GM23338 (cell line): ENCODE results near the gene WEE2. TPM values are rescaled to one million over a fixed set of nuclear protein-coding genes. Genes with fewer than 3 reads are reported as not detected.

ENCODE experiments used
- ATAC-seq: fragments of 200-7000 bp; cut with Tn5 transposase; 3 replicates; pipeline ENCODE4 v1.9.1; 2020
- DNase-seq: peaks from one replicate; pipeline ENCODE4 v3.0.0-alpha.2; 2015; ENCODE audit warnings: low spot score
- H2AFZ ChIP-seq: fragments of 200-600 bp; sonication (generic); 2 replicates; pipeline ENCODE4 v1.8.0; 2016; ENCODE audit warnings: antibody characterized with exemption, mild to moderate bottlenecking, moderate library complexity
- H3F3A ChIP-seq: fragments of 200-600 bp; sonication (generic); replicated peaks from 2 replicates; pipeline ENCODE4 v1.8.0; 2017; ENCODE audit warnings: antibody characterized with exemption, mixed run types, low read depth
- H3K27ac ChIP-seq: fragments of 200-600 bp; sonication (generic); 2 replicates; pipeline ENCODE4 v1.6.1; 2016; ENCODE audit warnings: low read depth
- H3K27me3 ChIP-seq: fragments of 200-600 bp; sonication (generic); 2 replicates; pipeline ENCODE4 v1.8.0; 2016; ENCODE audit warnings: mild to moderate bottlenecking, mixed run types, moderate library complexity; ENCODE audit not compliant: insufficient read depth
- H3K36me3 ChIP-seq: fragments of 200-600 bp; sonication (generic); 2 replicates; pipeline ENCODE4 v1.8.0; 2016; ENCODE audit warnings: mild to moderate bottlenecking; ENCODE audit not compliant: insufficient read depth
- H3K4me1 ChIP-seq: fragments of 200-600 bp; sonication (generic); 2 replicates; pipeline ENCODE4 v1.8.0; 2016; ENCODE audit warnings: mild to moderate bottlenecking, moderate library complexity; ENCODE audit not compliant: insufficient read depth
- H3K4me2 ChIP-seq: fragments of 200-600 bp; sonication (generic); 2 replicates; pipeline ENCODE4 v1.7.1; 2017; ENCODE audit warnings: mixed run types
- H3K4me3 ChIP-seq: fragments of 200-600 bp; sonication (generic); 2 replicates; pipeline ENCODE4 v1.6.1; 2016; ENCODE audit warnings: mixed run types
- H3K79me2 ChIP-seq: fragments of 200-600 bp; sonication (generic); replicated peaks from 2 replicates; pipeline ENCODE4 v1.8.0; 2017; ENCODE audit warnings: mild to moderate bottlenecking; ENCODE audit not compliant: insufficient read depth
- H3K9me2 ChIP-seq: fragments of 200-600 bp; sonication (generic); 2 replicates; pipeline ENCODE4 v1.8.0; 2017; ENCODE audit not compliant: insufficient read depth
- H4K20me1 ChIP-seq: fragments of 200-600 bp; sonication (generic); replicated peaks from 2 replicates; pipeline ENCODE4 v1.8.0; 2017; ENCODE audit warnings: mild to moderate bottlenecking; ENCODE audit not compliant: insufficient read depth
- H3K27ac Mint-ChIP-seq: 2 replicates; pipeline ENCODE4 v1.8.0; 2020; ENCODE audit warnings: inconsistent platforms, mild to moderate bottlenecking, moderate library complexity, mixed read lengths
- H3K27me3 Mint-ChIP-seq: 3 replicates; pipeline ENCODE4 v1.8.0; 2022; ENCODE audit warnings: low read depth, mild to moderate bottlenecking, moderate library complexity, mixed read lengths, inconsistent platforms; ENCODE audit not compliant: insufficient read depth, poor library complexity
- H3K36me3 Mint-ChIP-seq: 3 replicates; pipeline ENCODE4 v1.8.0; 2021; ENCODE audit warnings: low read depth, mild to moderate bottlenecking, inconsistent platforms, moderate library complexity, mixed read lengths
- H3K4me1 Mint-ChIP-seq: 3 replicates; pipeline ENCODE4 v1.8.0; 2020; ENCODE audit warnings: mild to moderate bottlenecking, inconsistent platforms, mixed read lengths
- H3K4me3 Mint-ChIP-seq: 3 replicates; pipeline ENCODE4 v1.8.0; 2021; ENCODE audit warnings: moderate library complexity, mild to moderate bottlenecking, inconsistent platforms, mixed read lengths
- H3K9me3 Mint-ChIP-seq: 3 replicates; pipeline ENCODE4 v1.8.0; 2020; ENCODE audit warnings: moderate library complexity, mild to moderate bottlenecking, inconsistent platforms, mixed read lengths
- CREB1 ChIP-seq: fragments of 250-450 bp; sonication (Bioruptor Pico); IDR thresholded peaks from 2 replicates; pipeline ENCODE4 v1.5.0; 2020; ENCODE audit warnings: low read depth, mild to moderate bottlenecking, moderate library complexity
- CTCF ChIP-seq, 2 experiments: fragments of 200-600 bp in 1 of 2; sonication (generic) in 1 of 2; conservative IDR thresholded peaks; 2 replicates each; pipeline versions ENCODE4 v1.5.1 to v1.6.1; 2016 to 2017; ENCODE audit warnings: antibody characterized with exemption in 2 of 2, low read depth in 2 of 2, mild to moderate bottlenecking in 2 of 2, moderate library complexity in 1 of 2
- ETS1 ChIP-seq: IDR thresholded peaks from 2 replicates; pipeline ENCODE4 v1.6.1; 2016; ENCODE audit warnings: antibody characterized with exemption
- EZH2 ChIP-seq: fragments of 200-600 bp; sonication (generic); IDR thresholded peaks from one replicate; pipeline ENCODE4 v1.8.0; 2017; ENCODE audit warnings: antibody characterized with exemption, mild to moderate bottlenecking, low read depth; ENCODE audit not compliant: unreplicated experiment
- EZH2phosphoT487 ChIP-seq: fragments of 200-600 bp; sonication (generic); IDR thresholded peaks from one replicate; pipeline ENCODE4 v1.8.1; 2018; ENCODE audit warnings: antibody characterized with exemption; ENCODE audit not compliant: unreplicated experiment
- JUNB ChIP-seq: IDR thresholded peaks from one replicate; pipeline ENCODE4 v1.6.1; 2016; ENCODE audit warnings: antibody characterized with exemption; ENCODE audit not compliant: unreplicated experiment
- NANOG ChIP-seq: IDR thresholded peaks from 2 replicates; pipeline ENCODE4 v1.6.1; 2016; ENCODE audit warnings: antibody characterized with exemption, borderline replicate concordance
- STAT1 ChIP-seq: IDR thresholded peaks from one replicate; pipeline ENCODE4 v1.6.1; 2016; ENCODE audit warnings: antibody characterized with exemption; ENCODE audit not compliant: unreplicated experiment
- ZNF114 ChIP-seq: fragments of 250-450 bp; sonication (Bioruptor Pico); IDR thresholded peaks from 2 replicates; pipeline ENCODE4 v1.5.0; 2020; ENCODE audit warnings: mild to moderate bottlenecking, moderate library complexity
- ZNF462 ChIP-seq: fragments of 250-450 bp; sonication (Bioruptor Pico); IDR thresholded peaks from 2 replicates; pipeline ENCODE4 v1.5.0; 2020; ENCODE audit warnings: mild to moderate bottlenecking, moderate library complexity
- polyA plus RNA-seq: library from polyadenylated mRNA; unstranded; fragments of >200 nt; fragmentation: Nextera tagmentation; extraction: Ambion mirVana; gene quantifications from 2 replicates; pipeline ENCODE4 v1.2.1, GENCODE V29; 2016
- total RNA-seq: library from RNA; depleted of rRNA; stranded (reverse); fragments of >200 nt; shearing (Covaris generic); gene quantifications from 2 replicates; pipeline ENCODE4 v1.2.3, GENCODE V29; 2014

WEE2 gene
- total and polyA plus RNA-seq, 2 experiments from 2014 or later = not detected

- H4K20me1 ChIP-seq = no peaks in the 10 kb centered on the region
- peaks cover 39% of the 10 kb centered on the region for H3K36me3 Mint-ChIP-seq
- no peak for ATAC-seq
- no peak for DNase-seq
- no peaks in the 10 kb centered on the region for H3F3A ChIP-seq
- peaks cover 7% of the 10 kb centered on the region for H3K27me3 Mint-ChIP-seq
- no peak overlapping the region for H3K27ac Mint-ChIP-seq
- no peaks in the 10 kb centered on the region for H3K4me1 Mint-ChIP-seq
- H3K36me3 ChIP-seq = peaks cover 24% of the 10 kb centered on the region
- H3K9me2 ChIP-seq = no peaks in the 10 kb centered on the region
- H3K9me3 Mint-ChIP-seq = no peaks in the 10 kb centered on the region
- H3K4me3 Mint-ChIP-seq = no peak overlapping the region
- TF ChIP-seq STAT1 (no peak), JUNB (no peak)
- no peaks in the 10 kb centered on the region for H3K27me3 ChIP-seq
- H2AFZ ChIP-seq = no peak overlapping the region
- no peak overlapping the region for H3K4me2 ChIP-seq
- no peaks in the 10 kb centered on the region for H3K4me1 ChIP-seq
- no peaks in the 10 kb centered on the region for H3K79me2 ChIP-seq
- H3K4me3 ChIP-seq = no peak overlapping the region
- no peak overlapping the region for H3K27ac ChIP-seq
These were observed 42.7 kb upstream of the WEE2 start for GRCh38 chr7:141665208-141666035.

DNA sequence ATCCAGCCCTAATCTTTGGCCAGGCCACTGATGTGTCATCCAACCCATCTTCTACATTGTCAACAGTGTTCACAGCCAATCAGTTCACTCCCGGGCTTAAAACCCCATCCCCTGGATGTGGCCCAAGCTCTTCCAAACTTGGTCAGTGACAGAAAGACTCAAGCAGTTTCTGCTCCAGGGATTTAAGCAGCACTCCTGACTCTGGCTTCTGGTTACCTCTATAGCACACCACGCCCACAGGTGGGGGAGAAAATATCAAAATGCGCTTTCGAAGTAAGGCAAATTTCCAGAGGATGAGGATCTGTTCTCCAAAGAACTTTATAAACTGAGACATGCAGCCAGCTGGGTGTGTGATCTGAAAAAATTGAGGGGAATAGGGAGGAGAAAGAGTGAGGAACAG, 42.1 kb upstream of the WEE2 start:
- Mint-ChIP-seq H3K9me3 (no peaks in the 10 kb centered on the region), H3K27ac (no peak overlapping the region), H3K27me3 (peaks cover 7% of the 10 kb centered on the region), H3K36me3 (peaks cover 44% of the 10 kb centered on the region), H3K4me3 (no peak overlapping the region), H3K4me1 (no peaks in the 10 kb centered on the region)
- H2AFZ ChIP-seq = no peak overlapping the region
- no peak overlapping the region for H3K27ac ChIP-seq
- peaks cover 24% of the 10 kb centered on the region for H3K36me3 ChIP-seq
- H3K9me2 ChIP-seq = no peaks in the 10 kb centered on the region
- no peaks in the 10 kb centered on the region for H3K79me2 ChIP-seq
- no peak overlapping the region for H3K4me2 ChIP-seq
- no peak overlapping the region for H3K4me3 ChIP-seq
- H3K27me3 ChIP-seq = no peaks in the 10 kb centered on the region
- ATAC-seq (no peak), DNase-seq (no peak)
- H3K4me1 ChIP-seq = no peaks in the 10 kb centered on the region
- no peaks in the 10 kb centered on the region for H3F3A ChIP-seq
- H4K20me1 ChIP-seq = no peaks in the 10 kb centered on the region
- no peak for TF ChIP-seq STAT1
- TF ChIP-seq CTCF (conservative IDR thresholded peaks at IDR 0.05; ENCODE audit: low read depth in 2 of 2) = no peak
- TF ChIP-seq JUNB = no peak
- no peak for TF ChIP-seq EZH2phosphoT487
- no peak for TF ChIP-seq ZNF462
- TF ChIP-seq ETS1 = no peak
- no peak for TF ChIP-seq ZNF114 (CRISPR knock-in tag)
- TF ChIP-seq NANOG = no peak
- no peak for TF ChIP-seq EZH2
- no peak for TF ChIP-seq CREB1 (CRISPR knock-in tag)
